COLO829 (cell line): ENCODE results near the gene LNPEP.

Experiments used
- DNase-seq: peaks from one replicate; pipeline ENCODE4 v3.0.0; 2012; ENCODE audit warnings: low spot score

The LNPEP gene

GRCh38 chr5:96935559-96936430 lies at the start of gene LNPEP:
TSS of gene LNPEP (plus strand) at chr5:96936080. CDS start at chr5:96936156, 76 bp downstream.
- peak; percentile 56 for DNase-seq

- DNase-seq, result no peak
Measured at GRCh38 chr5:96893342-96893741, 42.5 kb upstream of the LNPEP start.

GRCh38 chr5:96896276-96896675 lies 39.6 kb upstream of the LNPEP start:
- no peak for DNase-seq

GRCh38 chr5:96896806-96897205 lies 39.1 kb upstream of the LNPEP start:
- DNase-seq, result no peak

- no peak for DNase-seq
Measured at GRCh38 chr5:96901384-96901783, 34.5 kb upstream of the LNPEP start.

- DNase-seq, result no peak
Measured at GRCh38 chr5:96901841-96902240, 34.0 kb upstream of the LNPEP start.

- no peak for DNase-seq
Measured at GRCh38 chr5:96902876-96903275, 33.0 kb upstream of the LNPEP start.

GRCh38 chr5:96903300-96903699 lies 32.6 kb upstream of the LNPEP start:
- DNase-seq, result no peak

GRCh38 chr5:96904054-96904931 lies 31.6 kb upstream of the LNPEP start:
- DNase-seq, result no peak

- DNase-seq, result no peak
Measured at GRCh38 chr5:96905864-96906263, 30.0 kb upstream of the LNPEP start.

GRCh38 chr5:96909003-96909402 lies 26.9 kb upstream of the LNPEP start:
- no peak for DNase-seq

GRCh38 chr5:96909435-96909834 lies 26.4 kb upstream of the LNPEP start:
- no peak for DNase-seq

- DNase-seq, result no peak
Measured at GRCh38 chr5:96911139-96911538, 24.7 kb upstream of the LNPEP start.

GRCh38 chr5:96913233-96913632 lies 22.6 kb upstream of the LNPEP start:
- DNase-seq, result no peak

- no peak for DNase-seq
Measured at GRCh38 chr5:96919754-96920197, 16.1 kb upstream of the LNPEP start.

- no peak for DNase-seq
Measured at GRCh38 chr5:96920744-96921355, 15.0 kb upstream of the LNPEP start.

- no peak for DNase-seq
Measured at GRCh38 chr5:96922499-96923244, 13.2 kb upstream of the LNPEP start.

- DNase-seq, result no peak
Measured at GRCh38 chr5:96924016-96924443, 11.8 kb upstream of the LNPEP start.

GRCh38 chr5:96926276-96926675 lies 9.6 kb upstream of the LNPEP start:
- DNase-seq, result no peak

- no peak for DNase-seq
Measured at GRCh38 chr5:96927008-96927407, 8.9 kb upstream of the LNPEP start.

- DNase-seq, result no peak
Measured at GRCh38 chr5:96928931-96929708, 6.8 kb upstream of the LNPEP start.
